Mesendoderm (in vitro differentiated cells): ENCODE measurements around the gene CD44.

Source experiments
- DNase-seq: peaks from one replicate; pipeline ENCODE4 v3.0.0; 2013
- H2AK5ac ChIP-seq: 2 replicates; pipeline ENCODE4 v1.6.1; 2013; ENCODE audit warnings: low read length, inconsistent platforms
- H2BK120ac ChIP-seq: 2 replicates; pipeline ENCODE4 v1.6.1; 2013; ENCODE audit warnings: low read depth, mild to moderate bottlenecking, low read length, moderate library complexity, mixed read lengths
- H2BK15ac ChIP-seq: replicated peaks from 2 replicates; pipeline ENCODE4 v1.6.1; 2013; ENCODE audit warnings: low read depth, mild to moderate bottlenecking, moderate library complexity
- H2BK5ac ChIP-seq: 2 replicates; pipeline ENCODE4 v1.6.1; 2013; ENCODE audit warnings: low read length, inconsistent platforms
- H3K18ac ChIP-seq: 2 replicates; pipeline ENCODE4 v1.6.1; 2013; ENCODE audit warnings: mild to moderate bottlenecking, low read length, mixed read lengths
- H3K23ac ChIP-seq: one replicate; pipeline ENCODE4 v1.6.1; 2013; ENCODE audit warnings: low read length
- H3K27ac ChIP-seq: 2 replicates; pipeline ENCODE4 v1.5.1; 2013; ENCODE audit warnings: low read depth, mild to moderate bottlenecking, inconsistent platforms, low read length, moderate library complexity
- H3K27me3 ChIP-seq: 2 replicates; pipeline ENCODE4 v1.6.1; 2013; ENCODE audit warnings: low read length, control low read depth, mild to moderate bottlenecking, inconsistent platforms; ENCODE audit not compliant: insufficient read depth, poor library complexity
- H3K36me3 ChIP-seq: 2 replicates; pipeline ENCODE4 v1.6.1; 2013; ENCODE audit warnings: low read length, inconsistent platforms; ENCODE audit not compliant: control insufficient read depth, insufficient read depth
- H3K4ac ChIP-seq: one replicate; pipeline ENCODE4 v1.6.1; 2013; ENCODE audit warnings: low read depth, mild to moderate bottlenecking, low read length, moderate library complexity
- H3K4me1 ChIP-seq: 2 replicates; pipeline ENCODE4 v1.6.1; 2013; ENCODE audit warnings: low read depth, low read length, inconsistent platforms; ENCODE audit not compliant: control insufficient read depth
- H3K4me2 ChIP-seq: 2 replicates; pipeline ENCODE4 v1.6.1; 2013; ENCODE audit warnings: low read length
- H3K4me3 ChIP-seq: 2 replicates; pipeline ENCODE4 v1.5.1; 2013; ENCODE audit warnings: mild to moderate bottlenecking, low read length
- H3K56ac ChIP-seq: one replicate; pipeline ENCODE4 v1.6.1; 2013; ENCODE audit warnings: low read length
- H3K79me1 ChIP-seq: 2 replicates; pipeline ENCODE4 v1.6.1; 2013; ENCODE audit warnings: low read length, inconsistent platforms
- H3K79me2 ChIP-seq: 2 replicates; pipeline ENCODE4 v1.6.1; 2013; ENCODE audit warnings: mild to moderate bottlenecking, low read length; ENCODE audit not compliant: control insufficient read depth, insufficient read depth
- H3K9ac ChIP-seq: 2 replicates; pipeline ENCODE4 v1.6.1; 2013; ENCODE audit warnings: low read length, inconsistent platforms
- H4K5ac ChIP-seq: one replicate; pipeline ENCODE4 v1.6.1; 2013; ENCODE audit warnings: low read length
- H4K8ac ChIP-seq: one replicate; pipeline ENCODE4 v1.6.1; 2013; ENCODE audit warnings: low read depth, mild to moderate bottlenecking, control low read depth, low read length, moderate library complexity
- WGBS: extraction: QIAGEN DNeasy Blood & Tissue Kit; methylation state at CpG from one replicate; pipeline ENCODE4 v1.1.7; 2013; ENCODE audit warnings: low lambda C conversion rate, missing lambda C conversion rate; ENCODE audit not compliant: insufficient coverage; ENCODE audit errors: extremely low coverage; 5-methylcytosine and 5-hydroxymethylcytosine counted together

Gene CD44

GRCh38 chr11:35136311-35136710 lies 2.7 kb upstream of the CD44 start:
- WGBS, result no CpG with 5 or more reads among the region's 5 CpGs
- Histone ChIP-seq H3K4me1 (no peaks in the 10 kb centered on the region), H2AK5ac (no peak overlapping the region), H3K27ac (no peak overlapping the region), H3K23ac (no peak overlapping the region), H3K27me3 (peaks cover 7% of the 10 kb centered on the region), H3K36me3 (no peaks in the 10 kb centered on the region), H2BK15ac (no peak overlapping the region), H4K5ac (no peak overlapping the region), H2BK120ac (no peak overlapping the region), H3K18ac (no peak overlapping the region), H3K4me3 (no peak overlapping the region), H3K79me1 (no peaks in the 10 kb centered on the region), H2BK5ac (no peak overlapping the region), H3K4ac (no peak overlapping the region), H4K8ac (no peak overlapping the region), H3K9ac (no peak overlapping the region), H3K56ac (no peak overlapping the region), H3K79me2 (no peaks in the 10 kb centered on the region), H3K4me2 (no peak overlapping the region)
- DNase-seq, result no peak

GRCh38 chr11:35138058-35138457 lies 913 bp upstream of the CD44 start:
- no peak overlapping the region for H2BK15ac ChIP-seq
- no peak overlapping the region for H4K8ac ChIP-seq
- H3K23ac ChIP-seq, result peak overlapping the region; percentile 15
- no peak overlapping the region for H2AK5ac ChIP-seq
- no peak overlapping the region for H3K4ac ChIP-seq
- no peak overlapping the region for H3K18ac ChIP-seq
- H3K27me3 ChIP-seq, result peaks cover 7% of the 10 kb centered on the region
- H3K36me3 ChIP-seq, result no peaks in the 10 kb centered on the region
- H3K4me3 ChIP-seq, result no peak overlapping the region
- H3K4me1 ChIP-seq, result peaks cover 4% of the 10 kb centered on the region
- no peak for DNase-seq
- no peak overlapping the region for H3K4me2 ChIP-seq
- H2BK120ac ChIP-seq, result no peak overlapping the region
- H3K9ac ChIP-seq, result no peak overlapping the region
- peak overlapping the region; percentile 80 for H3K56ac ChIP-seq
- H2BK5ac ChIP-seq, result no peak overlapping the region
- H3K79me2 ChIP-seq, result no peaks in the 10 kb centered on the region
- H3K27ac ChIP-seq, result no peak overlapping the region
- no peaks in the 10 kb centered on the region for H3K79me1 ChIP-seq
- no peak overlapping the region for H4K5ac ChIP-seq
- no CpG with 5 or more reads among the region's 1 CpG for WGBS

DNA sequence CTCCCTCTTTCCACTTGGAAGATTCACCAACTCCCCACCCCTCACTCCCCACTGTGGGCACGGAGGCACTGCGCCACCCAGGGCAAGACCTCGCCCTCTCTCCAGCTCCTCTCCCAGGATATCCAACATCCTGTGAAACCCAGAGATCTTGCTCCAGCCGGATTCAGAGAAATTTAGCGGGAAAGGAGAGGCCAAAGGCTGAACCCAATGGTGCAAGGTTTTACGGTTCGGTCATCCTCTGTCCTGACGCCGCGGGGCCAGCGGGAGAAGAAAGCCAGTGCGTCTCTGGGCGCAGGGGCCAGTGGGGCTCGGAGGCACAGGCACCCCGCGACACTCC lies 397 bp upstream of the CD44 start:
- Histone ChIP-seq H3K36me3 (no peaks in the 10 kb centered on the region), H3K18ac (no peak overlapping the region), H2AK5ac (no peak overlapping the region), H3K79me2 (no peaks in the 10 kb centered on the region), H3K27me3 (peaks cover 7% of the 10 kb centered on the region), H3K4ac (no peak overlapping the region), H3K56ac (peak overlapping the region; percentile 80), H3K4me3 (peak overlapping the region; percentile 44), H2BK15ac (no peak overlapping the region), H3K27ac (no peak overlapping the region), H3K23ac (no peak overlapping the region), H2BK5ac (no peak overlapping the region), H2BK120ac (no peak overlapping the region), H3K4me1 (peaks cover 4% of the 10 kb centered on the region), H3K9ac (peak overlapping the region; percentile 77), H3K79me1 (no peaks in the 10 kb centered on the region), H4K5ac (no peak overlapping the region), H4K8ac (no peak overlapping the region), H3K4me2 (peak overlapping the region; percentile 85)
- DNase-seq, result peak; percentile 68
- no CpG with 5 or more reads among the region's 16 CpGs for WGBS

- no peak overlapping the region for H3K4ac ChIP-seq
- H2BK120ac ChIP-seq, result no peak overlapping the region
- no peaks in the 10 kb centered on the region for H3K36me3 ChIP-seq
- H3K4me1 ChIP-seq, result peaks cover 4% of the 10 kb centered on the region
- peak overlapping the region; percentile 85 for H3K4me2 ChIP-seq
- peak overlapping the region; percentile 44 for H3K4me3 ChIP-seq
- no peak overlapping the region for H4K5ac ChIP-seq
- no peak overlapping the region for H2BK15ac ChIP-seq
- H2AK5ac ChIP-seq, result no peak overlapping the region
- peak overlapping the region; percentile 77 for H3K9ac ChIP-seq
- no peaks in the 10 kb centered on the region for H3K79me2 ChIP-seq
- no peak overlapping the region for H4K8ac ChIP-seq
- no peak for DNase-seq
- peak overlapping the region; percentile 20 for H3K23ac ChIP-seq
- H3K56ac ChIP-seq, result peak overlapping the region; percentile 80
- H3K27me3 ChIP-seq, result peaks cover 7% of the 10 kb centered on the region
- no peak overlapping the region for H3K18ac ChIP-seq
- WGBS, result no CpG with 5 or more reads among the region's 8 CpGs
- no peak overlapping the region for H3K27ac ChIP-seq
- no peaks in the 10 kb centered on the region for H3K79me1 ChIP-seq
- H2BK5ac ChIP-seq, result no peak overlapping the region
These were observed 831 bp downstream of the CD44 start for GRCh38 chr11:35139722-35140282.

DNA sequence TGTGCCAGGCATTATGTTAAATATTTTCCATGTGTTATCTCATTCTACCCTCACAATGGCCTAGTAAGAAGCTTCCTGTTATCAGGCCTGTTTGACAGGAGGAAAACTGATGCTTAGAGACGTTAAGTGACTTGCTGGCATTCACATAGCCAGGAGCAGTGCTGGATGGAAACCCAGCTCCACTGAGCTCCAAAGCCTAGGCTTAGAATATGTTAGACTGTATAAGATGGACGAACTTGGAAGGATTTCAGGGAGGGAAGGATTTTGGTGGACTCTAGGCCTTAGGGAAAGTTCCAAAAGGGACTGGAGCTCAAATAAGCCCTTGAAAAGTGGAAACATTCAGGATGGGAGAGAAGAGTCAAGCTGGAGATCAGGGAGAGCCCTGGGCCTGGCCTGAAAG lies 2.1 kb downstream of the CD44 start:
- Histone ChIP-seq H3K4me3 (no peak overlapping the region), H3K23ac (no peak overlapping the region), H2BK15ac (no peak overlapping the region), H3K4me1 (peaks cover 4% of the 10 kb centered on the region), H3K36me3 (no peaks in the 10 kb centered on the region), H3K9ac (no peak overlapping the region), H3K4ac (no peak overlapping the region), H3K79me1 (no peaks in the 10 kb centered on the region), H3K27me3 (peaks cover 7% of the 10 kb centered on the region), H3K18ac (no peak overlapping the region), H4K5ac (no peak overlapping the region), H3K56ac (no peak overlapping the region), H2BK5ac (no peak overlapping the region), H4K8ac (no peak overlapping the region), H2AK5ac (no peak overlapping the region), H3K4me2 (no peak overlapping the region), H3K27ac (no peak overlapping the region), H3K79me2 (no peaks in the 10 kb centered on the region), H2BK120ac (no peak overlapping the region)
- no peak for DNase-seq
- WGBS, result no CpG with 5 or more reads among the region's 2 CpGs

- Histone ChIP-seq H3K27ac (no peak overlapping the region), H2BK5ac (no peak overlapping the region), H3K36me3 (no peaks in the 10 kb centered on the region), H3K23ac (no peak overlapping the region), H3K27me3 (peaks cover 7% of the 10 kb centered on the region), H2AK5ac (no peak overlapping the region), H3K56ac (no peak overlapping the region), H3K4me3 (no peak overlapping the region), H3K9ac (no peak overlapping the region), H3K79me2 (no peaks in the 10 kb centered on the region), H3K79me1 (no peaks in the 10 kb centered on the region), H4K8ac (no peak overlapping the region), H3K4me2 (no peak overlapping the region), H2BK15ac (no peak overlapping the region), H4K5ac (no peak overlapping the region), H3K4ac (no peak overlapping the region), H2BK120ac (no peak overlapping the region), H3K18ac (no peak overlapping the region), H3K4me1 (peaks cover 4% of the 10 kb centered on the region)
- DNase-seq, result no peak
- no CpG with 5 or more reads among the region's 9 CpGs for WGBS
These were observed 2.6 kb downstream of the CD44 start for GRCh38 chr11:35141571-35141971.
